ENCODE data around the gene ACTR3C. TPM values are rescaled to one million over a fixed set of nuclear protein-coding genes. Genes with fewer than 3 reads are reported as not detected.
"Not testable (repeated sequence)": the region's sequence is repeated elsewhere in the genome, so short reads cannot be mapped to it uniquely, and the experiment has no call there.

ACTR3C gene
- total RNA-seq, 1 donor from 2014 or later, result not detected

DNA sequence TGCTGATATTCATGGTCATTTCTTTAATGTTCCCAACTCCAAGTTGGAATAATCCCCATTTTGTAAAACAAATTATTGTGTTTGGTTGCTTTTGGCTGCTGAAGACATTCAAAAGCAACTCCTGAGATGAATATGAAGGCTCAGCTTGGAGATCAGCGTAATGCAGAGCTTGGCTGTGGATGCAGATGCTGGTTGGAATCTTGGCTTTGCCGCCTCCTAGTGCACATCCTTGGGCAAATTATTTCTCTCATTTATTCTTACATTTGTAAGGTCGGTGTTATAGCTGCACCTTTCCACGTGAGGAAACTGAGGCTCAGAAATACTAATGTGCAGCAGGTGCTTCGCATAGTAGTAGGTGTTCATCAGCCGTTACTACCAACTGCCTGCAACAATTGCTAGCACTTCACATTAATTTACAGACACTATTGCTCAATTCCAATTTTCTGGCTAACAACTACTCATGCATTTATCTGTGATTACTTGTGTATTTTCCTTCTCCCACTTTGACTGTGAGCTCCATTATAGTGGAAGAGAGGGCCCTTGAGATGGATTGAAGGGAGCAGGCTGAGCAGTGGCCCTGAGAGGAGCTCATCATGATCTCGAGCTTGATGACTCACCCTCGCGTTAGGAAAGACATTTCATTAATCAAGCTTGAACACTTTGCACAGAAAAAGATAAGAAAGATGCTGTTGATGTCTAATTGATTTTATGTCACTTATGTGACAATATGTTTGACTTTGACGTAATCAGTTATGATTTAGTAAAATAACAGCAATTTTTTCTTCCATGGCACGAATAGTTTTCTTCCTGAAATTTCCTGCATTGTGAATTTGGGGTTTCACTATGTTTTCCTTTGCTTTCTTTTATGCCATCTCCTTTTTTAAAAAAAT, 101.0 kb downstream of the ACTR3C start:
- H3K9ac ChIP-seq; H3K4me1 Mint-ChIP-seq; H3K4me1 ChIP-seq; H3K79me2 ChIP-seq (ENCODE audit: low read depth); H2AFZ ChIP-seq (replicated peaks); H4K20me1 ChIP-seq (ENCODE audit: low read depth); H3F3A ChIP-seq (ENCODE audit: low read depth); H3K9me3 ChIP-seq (ENCODE audit: low read depth); H3K36me3 Mint-ChIP-seq; H3K27ac Mint-ChIP-seq; H3K4me3 ChIP-seq; H3K36me3 ChIP-seq; H3K27ac ChIP-seq; H3K9me3 Mint-ChIP-seq; H3K4me2 ChIP-seq: not testable (repeated sequence)
- TF ChIP-seq, protein P1, sequence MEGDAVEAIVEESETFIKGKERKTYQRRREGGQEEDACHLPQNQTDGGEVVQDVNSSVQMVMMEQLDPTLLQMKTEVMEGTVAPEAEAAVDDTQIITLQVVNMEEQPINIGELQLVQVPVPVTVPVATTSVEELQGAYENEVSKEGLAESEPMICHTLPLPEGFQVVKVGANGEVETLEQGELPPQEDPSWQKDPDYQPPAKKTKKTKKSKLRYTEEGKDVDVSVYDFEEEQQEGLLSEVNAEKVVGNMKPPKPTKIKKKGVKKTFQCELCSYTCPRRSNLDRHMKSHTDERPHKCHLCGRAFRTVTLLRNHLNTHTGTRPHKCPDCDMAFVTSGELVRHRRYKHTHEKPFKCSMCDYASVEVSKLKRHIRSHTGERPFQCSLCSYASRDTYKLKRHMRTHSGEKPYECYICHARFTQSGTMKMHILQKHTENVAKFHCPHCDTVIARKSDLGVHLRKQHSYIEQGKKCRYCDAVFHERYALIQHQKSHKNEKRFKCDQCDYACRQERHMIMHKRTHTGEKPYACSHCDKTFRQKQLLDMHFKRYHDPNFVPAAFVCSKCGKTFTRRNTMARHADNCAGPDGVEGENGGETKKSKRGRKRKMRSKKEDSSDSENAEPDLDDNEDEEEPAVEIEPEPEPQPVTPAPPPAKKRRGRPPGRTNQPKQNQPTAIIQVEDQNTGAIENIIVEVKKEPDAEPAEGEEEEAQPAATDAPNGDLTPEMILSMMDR (IDR thresholded peaks at IDR 0.05), result peak; percentile 28
- peak; percentile 26 for DNase-seq (ENCODE audit: low spot score)
- peak overlapping the region; percentile 71 for H3K4me3 Mint-ChIP-seq
- peaks cover 83% of the 10 kb centered on the region for H3K27me3 ChIP-seq
- peaks cover 18% of the 10 kb centered on the region for H3K27me3 Mint-ChIP-seq (ENCODE audit: insufficient read depth, low read depth)

DNA sequence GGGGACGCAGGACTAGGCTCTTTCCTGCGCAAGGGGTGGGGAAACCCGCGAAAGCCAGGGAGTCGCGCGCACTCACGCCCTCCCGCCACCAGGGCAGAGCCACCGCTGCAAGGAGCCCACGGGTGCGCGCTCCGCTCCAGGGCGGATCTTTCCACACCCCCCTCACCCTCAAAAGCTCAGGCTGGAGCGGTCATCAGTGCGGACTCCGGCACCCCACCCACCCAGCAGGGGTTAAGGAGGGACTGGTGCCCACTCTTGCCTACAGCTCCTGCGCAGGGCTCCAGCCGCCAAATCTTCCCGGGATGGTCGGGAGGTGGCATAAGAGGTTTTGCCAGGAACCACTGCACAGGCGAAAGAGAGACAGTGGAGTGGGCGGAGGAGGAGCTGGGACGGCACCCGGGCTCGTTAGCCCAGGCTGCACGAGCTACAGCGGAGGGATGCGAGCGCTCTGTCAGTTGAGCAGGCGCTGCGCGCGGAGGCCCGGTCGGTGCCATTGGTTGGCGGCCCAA, 102.6 kb downstream of the ACTR3C start:
- not testable (repeated sequence) for H3K36me3 Mint-ChIP-seq; H3K4me1 ChIP-seq; H3K36me3 ChIP-seq; H3K27ac ChIP-seq; H3K27ac Mint-ChIP-seq; H3K9me3 Mint-ChIP-seq; H3K9ac ChIP-seq; H4K20me1 ChIP-seq (ENCODE audit: low read depth); H2AFZ ChIP-seq (replicated peaks); H3K79me2 ChIP-seq (ENCODE audit: low read depth); H3K4me1 Mint-ChIP-seq; H3K9me3 ChIP-seq (ENCODE audit: low read depth); H3F3A ChIP-seq (ENCODE audit: low read depth)
- Histone ChIP-seq H3K4me2 (peak overlapping the region; percentile 79), H3K27me3 (peaks cover 89% of the 10 kb centered on the region), H3K4me3 (peak overlapping the region; percentile 47)
- H3K4me3 Mint-ChIP-seq, result peak overlapping the region; percentile 75
- TF ChIP-seq EZH2 (IDR thresholded peaks at IDR 0.05) (peak; percentile 90), EZH2phosphoT487 (IDR thresholded peaks at IDR 0.05) (peak; percentile 81)
- peaks cover 18% of the 10 kb centered on the region for H3K27me3 Mint-ChIP-seq (ENCODE audit: insufficient read depth, low read depth)
- peak; percentile 51 for DNase-seq (ENCODE audit: low spot score)

DNA sequence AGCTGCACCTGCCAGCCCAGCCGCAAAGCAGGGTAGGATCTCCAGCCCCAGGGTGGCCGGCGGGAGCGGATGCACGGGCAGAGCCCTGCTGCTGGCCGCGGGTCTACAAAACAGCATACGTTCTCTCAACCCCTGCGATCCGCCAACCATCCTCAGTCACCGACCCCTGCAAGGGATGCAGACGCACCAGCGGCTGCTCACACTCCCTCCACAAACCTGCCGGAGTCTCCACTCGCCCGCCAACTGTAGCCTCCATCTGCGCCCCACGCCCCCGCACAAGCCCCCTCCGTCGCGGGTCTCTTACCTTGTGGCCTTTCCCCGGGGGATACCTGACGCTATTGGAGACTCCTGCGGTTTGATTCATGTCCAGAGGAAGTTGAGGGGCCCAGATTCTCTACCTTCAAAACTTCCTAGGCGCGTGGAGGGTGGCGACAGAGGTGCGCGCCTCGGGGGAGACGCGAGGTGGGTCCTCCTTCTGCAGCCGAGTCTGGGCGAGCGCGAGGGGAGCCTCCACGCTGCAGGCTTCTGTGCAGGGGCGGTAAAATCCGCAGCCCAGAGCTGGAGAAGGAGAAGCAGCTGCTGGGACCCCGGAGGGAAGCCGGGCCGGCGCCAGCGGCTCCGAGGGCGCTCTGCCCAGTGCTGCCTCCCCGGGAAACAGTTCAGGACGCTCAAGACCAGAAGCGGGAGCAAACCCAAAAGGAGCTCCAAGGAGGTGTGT, 103.2 kb downstream of the ACTR3C start:
- TF ChIP-seq EZH2 (IDR thresholded peaks at IDR 0.05), result peak; percentile 76
- not testable (repeated sequence) for H3K27ac ChIP-seq; H3K36me3 Mint-ChIP-seq; H3K9me3 ChIP-seq (ENCODE audit: low read depth); H2AFZ ChIP-seq (replicated peaks); H3K27ac Mint-ChIP-seq; H3K4me1 Mint-ChIP-seq; H3K9me3 Mint-ChIP-seq; H3F3A ChIP-seq (ENCODE audit: low read depth); H4K20me1 ChIP-seq (ENCODE audit: low read depth); H3K36me3 ChIP-seq; H3K4me1 ChIP-seq; H3K79me2 ChIP-seq (ENCODE audit: low read depth); H3K9ac ChIP-seq
- Histone ChIP-seq H3K4me2 (peak overlapping the region; percentile 83), H3K27me3 (peaks cover 89% of the 10 kb centered on the region), H3K4me3 (peak overlapping the region; percentile 50)
- peaks cover 18% of the 10 kb centered on the region for H3K27me3 Mint-ChIP-seq (ENCODE audit: insufficient read depth, low read depth)
- peak; percentile 39 for DNase-seq (ENCODE audit: low spot score)
- H3K4me3 Mint-ChIP-seq, result peak overlapping the region; percentile 83

DNA sequence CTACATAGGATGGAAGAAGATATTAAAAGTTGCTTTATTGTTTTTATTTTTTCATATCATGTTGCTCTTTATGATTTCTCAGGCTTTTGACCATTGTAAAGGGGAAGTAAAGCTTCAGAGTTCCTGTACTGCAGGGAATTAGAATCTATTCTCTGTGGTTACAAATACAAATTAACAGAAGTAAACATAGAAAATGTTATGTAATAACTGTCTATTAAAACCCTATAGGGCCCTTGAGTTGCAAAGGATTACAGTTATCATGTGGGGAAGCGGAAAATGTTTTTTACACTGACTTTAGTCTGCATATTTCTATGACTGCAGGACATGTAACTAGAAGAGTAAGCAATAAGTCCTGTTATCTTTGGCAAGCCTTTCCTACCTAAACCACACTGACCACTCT, 116.5 kb downstream of the ACTR3C start:
- H3K4me1 Mint-ChIP-seq; H3K9ac ChIP-seq; H3K36me3 Mint-ChIP-seq; H3K79me2 ChIP-seq (ENCODE audit: low read depth); H3K9me3 ChIP-seq (ENCODE audit: low read depth); H3K4me3 Mint-ChIP-seq; H3K27me3 Mint-ChIP-seq (ENCODE audit: insufficient read depth, low read depth); H3K27me3 ChIP-seq; H3K27ac ChIP-seq; H4K20me1 ChIP-seq (ENCODE audit: low read depth); H3F3A ChIP-seq (ENCODE audit: low read depth); H3K4me3 ChIP-seq; H3K4me1 ChIP-seq; H3K36me3 ChIP-seq; H3K4me2 ChIP-seq; DNase-seq (ENCODE audit: low spot score); H3K27ac Mint-ChIP-seq; H3K9me3 Mint-ChIP-seq; H2AFZ ChIP-seq (replicated peaks): not testable (repeated sequence)

DNA sequence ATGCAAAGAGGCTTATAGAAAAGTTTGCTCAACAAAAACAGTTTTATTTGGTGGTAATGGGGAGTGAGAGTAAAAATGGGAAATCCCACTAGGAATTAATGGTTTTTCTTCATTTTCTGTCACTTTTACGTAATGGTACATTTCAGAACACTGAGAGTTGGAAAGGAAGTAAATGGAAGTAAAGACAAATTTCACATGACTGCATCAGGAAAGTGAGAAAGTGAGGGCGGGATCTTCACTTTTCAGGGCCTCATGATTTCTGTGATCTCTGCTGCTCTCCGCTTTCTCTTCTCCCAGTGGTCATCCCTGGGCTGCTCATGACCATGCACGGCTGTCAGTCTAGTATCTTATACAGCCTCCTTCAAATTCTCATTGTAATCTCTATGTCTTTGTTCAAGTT, 117.5 kb downstream of the ACTR3C start:
- H3K27me3 Mint-ChIP-seq (ENCODE audit: insufficient read depth, low read depth), result not testable (repeated sequence)

DNA sequence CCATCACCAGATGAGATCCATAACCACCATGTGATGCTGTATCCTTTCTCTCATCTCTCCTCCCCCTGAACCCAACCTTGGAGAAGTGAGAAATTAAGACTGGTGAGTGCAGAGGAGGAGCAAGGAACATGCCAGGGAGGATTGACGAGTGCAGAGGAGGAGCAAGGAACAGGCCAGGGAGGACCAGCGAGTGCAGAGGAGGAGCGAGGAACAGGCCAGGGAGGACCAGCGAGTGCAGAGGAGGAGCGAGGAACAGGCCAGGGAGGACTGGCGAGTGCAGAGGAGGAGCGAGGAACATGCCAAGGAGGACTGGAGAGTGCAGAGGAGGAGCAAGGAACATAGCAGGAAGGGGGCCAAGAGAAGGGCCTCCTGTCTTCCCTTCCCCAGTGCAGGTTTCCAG, 118.8 kb downstream of the ACTR3C start:
- not testable (repeated sequence) for H2AFZ ChIP-seq (replicated peaks); H3K79me2 ChIP-seq (ENCODE audit: low read depth); H3K4me1 ChIP-seq; H4K20me1 ChIP-seq (ENCODE audit: low read depth); H3K27ac Mint-ChIP-seq; H3K36me3 Mint-ChIP-seq; H3K27ac ChIP-seq; H3K4me3 Mint-ChIP-seq; H3K36me3 ChIP-seq; H3K27me3 Mint-ChIP-seq (ENCODE audit: insufficient read depth, low read depth); H3K4me3 ChIP-seq; H3K9me3 ChIP-seq (ENCODE audit: low read depth); H3K9me3 Mint-ChIP-seq; DNase-seq (ENCODE audit: low spot score); H3F3A ChIP-seq (ENCODE audit: low read depth); H3K4me2 ChIP-seq; H3K4me1 Mint-ChIP-seq; H3K9ac ChIP-seq; H3K27me3 ChIP-seq

More for the DNA sequence above, 117.5 kb downstream of the ACTR3C start:
- not testable (repeated sequence) for H4K20me1 ChIP-seq (ENCODE audit: low read depth); H3K4me1 ChIP-seq; H3K9me3 ChIP-seq (ENCODE audit: low read depth); H3K9ac ChIP-seq; H3K27ac Mint-ChIP-seq; DNase-seq (ENCODE audit: low spot score); H3K79me2 ChIP-seq (ENCODE audit: low read depth); H3K36me3 Mint-ChIP-seq; H3F3A ChIP-seq (ENCODE audit: low read depth); H3K4me2 ChIP-seq; H3K27me3 ChIP-seq; H3K27ac ChIP-seq; H3K36me3 ChIP-seq; H3K9me3 Mint-ChIP-seq; H3K4me3 ChIP-seq; H3K4me3 Mint-ChIP-seq; H3K4me1 Mint-ChIP-seq; H2AFZ ChIP-seq (replicated peaks)

DNA sequence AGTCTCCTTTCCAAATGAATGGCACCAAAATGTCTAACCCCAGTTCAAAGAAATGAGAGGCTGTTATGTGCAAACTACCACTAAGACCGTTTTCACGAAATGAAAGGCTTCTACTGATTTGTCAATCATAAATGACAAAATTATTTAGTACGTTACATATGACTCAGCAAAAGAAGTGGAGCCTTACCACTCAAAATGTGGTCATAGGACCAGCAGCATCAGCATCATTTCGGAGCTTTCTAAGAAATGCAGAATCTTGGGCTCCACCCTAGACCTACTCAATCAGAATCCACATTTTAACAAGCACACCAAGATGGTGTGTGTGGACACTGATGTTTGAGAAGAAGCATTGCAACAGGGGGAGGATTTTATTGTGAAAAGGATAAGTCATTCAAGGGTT, 120.5 kb downstream of the ACTR3C start:
- not testable (repeated sequence) for H3K9me3 ChIP-seq (ENCODE audit: low read depth); H3K36me3 ChIP-seq; H3K27ac ChIP-seq; H2AFZ ChIP-seq (replicated peaks); H3K9ac ChIP-seq; H3K4me3 Mint-ChIP-seq; H3K4me2 ChIP-seq; H3K4me3 ChIP-seq; H4K20me1 ChIP-seq (ENCODE audit: low read depth); H3K27me3 Mint-ChIP-seq (ENCODE audit: insufficient read depth, low read depth); H3K27ac Mint-ChIP-seq; H3K9me3 Mint-ChIP-seq; H3F3A ChIP-seq (ENCODE audit: low read depth); H3K27me3 ChIP-seq; DNase-seq (ENCODE audit: low spot score); H3K4me1 ChIP-seq; H3K36me3 Mint-ChIP-seq; H3K79me2 ChIP-seq (ENCODE audit: low read depth); H3K4me1 Mint-ChIP-seq
